Measurements from ENCODE around the gene ACOX2.

GRCh38 chr3:58464866-58465265 lies 72.1 kb downstream of the ACOX2 start:
- TF ChIP-seq CTCF (IDR thresholded peaks at IDR 0.05) (no peak), EZH2 (IDR thresholded peaks at IDR 0.05) (no peak)
